RWPE1 (cell line): ENCODE measurements around the gene SHROOM4.

Experiments
- CTCF ChIA-PET: fragments of 350-600 bp; sonication (Branson Sonifier 250); formaldehyde crosslinking; extraction: SDS; loops from one replicate; lab custom pipeline; 2021; lab: Yijun Ruan, JAX
- POLR2A ChIA-PET: fragments of 400-600 bp; formaldehyde crosslinking; extraction: SDS; loops from one replicate; lab custom pipeline; 2020; ENCODE audit warnings: antibody characterized with exemption; ENCODE audit not compliant: low non-redundant PET; lab: Yijun Ruan, JAX
- DNase-seq: peaks from one replicate; pipeline ENCODE4 v3.0.0; 2012; ENCODE audit warnings: low spot score
- H3K27ac ChIP-seq: fragments of 450-650 bp; 2 replicates; pipeline ENCODE4 v1.5.1; 2017
- CTCF ChIP-seq: fragments of 450-650 bp; conservative IDR thresholded peaks from 2 replicates; pipeline ENCODE4 v1.5.1; 2017; ENCODE audit warnings: low read depth, mild to moderate bottlenecking

Gene SHROOM4

GRCh38 chrX:50818986-50819385 is 5.0 kb upstream of the SHROOM4 start:
- ChIA-PET CTCF (no interaction called here), POLR2A (no interaction called here)
- H3K27ac ChIP-seq = no peak overlapping the region
- no peak for DNase-seq
- TF ChIP-seq CTCF = no peak

GRCh38 chrX:50815120-50815519 is 1.1 kb upstream of the SHROOM4 start:
- POLR2A ChIA-PET = no interaction called here
- no peak overlapping the region for H3K27ac ChIP-seq
- CTCF ChIA-PET = no interaction called here
- TF ChIP-seq CTCF = no peak
- DNase-seq = no peak

- H3K27ac ChIP-seq = no peak overlapping the region
- POLR2A ChIA-PET = no interaction called here
- no peak for TF ChIP-seq CTCF
- no peak for DNase-seq
- CTCF ChIA-PET = no interaction called here
Observed at GRCh38 chrX:50814701-50815100, 707 bp upstream of the SHROOM4 start.

DNA sequence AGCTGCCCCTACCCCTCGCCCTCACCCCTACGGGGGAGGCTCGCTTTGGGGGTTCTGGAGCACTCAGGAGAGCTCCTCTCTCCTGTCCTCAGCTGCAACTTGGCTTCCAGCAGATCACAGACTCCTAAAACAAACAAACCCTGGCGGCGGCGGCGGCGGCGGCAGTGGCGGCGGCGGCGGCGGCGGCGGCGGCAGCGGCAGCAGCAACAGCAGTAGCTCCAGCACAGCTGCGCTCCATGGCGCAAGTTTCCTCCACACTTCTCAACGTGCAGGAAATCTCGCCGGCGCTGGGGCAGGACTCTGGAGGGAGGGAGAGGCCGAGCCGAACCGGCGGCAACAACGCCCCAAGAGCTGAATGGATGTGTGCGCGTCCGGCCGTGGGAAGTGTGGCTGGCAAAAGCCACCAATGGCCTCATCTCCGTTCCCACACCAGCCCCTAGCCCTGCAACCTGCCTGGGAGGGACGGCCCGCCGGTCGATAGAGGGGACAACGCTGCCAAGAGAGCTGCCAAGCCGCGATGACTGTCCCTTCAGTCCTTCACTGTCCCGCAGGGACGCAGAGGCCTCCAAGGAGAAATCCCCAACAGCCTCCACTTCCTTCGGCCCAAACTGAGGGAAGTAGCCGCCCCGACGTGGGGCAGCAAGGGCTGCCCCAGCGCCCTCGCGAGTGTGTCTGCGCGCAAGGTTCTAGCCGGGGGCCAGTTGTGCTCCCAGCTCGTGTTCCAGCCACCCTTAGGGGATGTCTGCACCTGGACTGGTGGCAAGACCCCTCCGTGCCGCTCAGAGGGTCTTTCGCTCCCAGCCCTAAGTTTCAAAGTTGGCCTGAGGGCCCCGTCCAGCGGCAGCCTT is 775 bp downstream of the SHROOM4 start:
- POLR2A ChIA-PET = no interaction called here
- no peak for DNase-seq
- no peak for TF ChIP-seq CTCF
- H3K27ac ChIP-seq = no peak overlapping the region
- CTCF ChIA-PET = no interaction called here

DNA sequence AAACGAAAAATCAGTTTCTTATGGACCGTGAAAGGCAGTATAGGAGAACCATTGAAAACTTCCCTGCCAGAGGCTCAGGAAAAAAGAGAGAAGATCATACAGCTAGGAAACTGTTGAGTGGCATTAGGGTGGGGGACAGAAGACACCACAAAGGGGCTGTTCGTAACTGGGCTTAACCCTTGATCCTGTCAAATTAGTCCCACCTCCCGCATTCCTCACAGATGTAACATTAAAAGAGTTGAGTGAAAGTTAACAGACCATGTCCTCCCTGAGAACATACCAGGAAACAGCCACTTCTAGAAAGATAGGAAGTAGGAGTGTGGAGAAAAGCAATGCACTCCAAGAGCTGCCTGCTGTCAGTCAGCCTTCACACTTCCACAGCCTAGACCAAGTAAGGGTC is 8.7 kb downstream of the SHROOM4 start:
- no peak for TF ChIP-seq CTCF
- POLR2A ChIA-PET = no interaction called here
- CTCF ChIA-PET = no interaction called here
- no peak for DNase-seq
- H3K27ac ChIP-seq = no peak overlapping the region

GRCh38 chrX:50801135-50801534 is 12.9 kb downstream of the SHROOM4 start:
- H3K27ac ChIP-seq = no peak overlapping the region
- DNase-seq = no peak
- no peak for TF ChIP-seq CTCF
- ChIA-PET CTCF (no interaction called here), POLR2A (no interaction called here)
